Heart left ventricle (tissue), 16 donors: ENCODE results near the gene KDM7A. TPM values are rescaled to one million over a fixed set of nuclear protein-coding genes. Genes with fewer than 3 reads are reported as not detected.
A peak's percentile ranks its signal among the peaks of the same experiment; 100 is the strongest.

Source experiments
- ATAC-seq, 4 donors: fragments of 200-7000 bp; cut with Tn5 transposase; one replicate each; pipeline ENCODE4 v1.9.1; 2020 to 2022; ENCODE audit warnings: moderate library complexity in 4 of 4, mild to moderate bottlenecking in 3 of 4, moderate number of reproducible peaks in 1 of 4
- DNase-seq, 5 donors: peaks; one replicate each; pipeline ENCODE4 v3.0.0-alpha.2; 2020
- H3K27ac ChIP-seq, 12 donors: fragments of 200-600 bp; sonication (generic) in 4 of 12; one replicate each; pipeline versions ENCODE4 v1.5.0 to v1.8.0; 2016 to 2022; ENCODE audit warnings: mild to moderate bottlenecking in 2 of 12
- H3K27me3 ChIP-seq, 9 donors: fragments of 200-600 bp; sonication (generic) in 2 of 9; one replicate each; pipeline versions ENCODE4 v1.5.1 to v1.8.0; 2016 to 2022; ENCODE audit warnings: mild to moderate bottlenecking in 3 of 9
- H3K36me3 ChIP-seq, 9 donors: fragments of 200-600 bp; sonication (generic) in 2 of 9; one replicate each; pipeline versions ENCODE4 v1.5.0 to v1.8.0; 2018 to 2022; ENCODE audit warnings: mild to moderate bottlenecking in 2 of 9
- H3K4me1 ChIP-seq, 12 donors: fragments of 200-600 bp; sonication (generic) in 4 of 12; one replicate each; pipeline versions ENCODE4 v1.5.0 to v1.8.0; 2016 to 2022; ENCODE audit warnings: mild to moderate bottlenecking in 3 of 12
- H3K4me3 ChIP-seq, 12 donors: fragments of 200-600 bp; sonication (generic) in 4 of 12; one replicate each; pipeline versions ENCODE4 v1.5.0 to v1.8.0; 2017 to 2022; ENCODE audit warnings: mild to moderate bottlenecking in 9 of 12, moderate library complexity in 4 of 12
- H3K9me3 ChIP-seq, 12 donors: fragments of 200-600 bp; sonication (generic) in 4 of 12; one replicate each; pipeline versions ENCODE4 v1.5.0 to v1.8.0; 2016 to 2022; ENCODE audit warnings: mild to moderate bottlenecking in 1 of 12
- POLR2A ChIP-seq, 2 donors: fragments of 450-650 bp; IDR thresholded peaks; one replicate each; pipeline ENCODE4 v1.6.1; 2017; ENCODE audit warnings: antibody characterized with exemption in 2 of 2, mild to moderate bottlenecking in 2 of 2, moderate library complexity in 2 of 2
- WGBS, 4 donors: extraction: QIAGEN DNeasy Blood & Tissue Kit in 2 of 4; methylation state at CpG; one replicate each; pipeline versions ENCODE4 v1.1.5 to v1.1.7; 2013 to 2018; 5-methylcytosine and 5-hydroxymethylcytosine counted together
- intact Hi-C, 10 donors: fragments of 100-400 bp; cut with DNase I; formaldehyde crosslinking; loops; one replicate each; pipeline versions ENCODE4 v1.11.1 to v1.14.2; 2022
- polyA plus RNA-seq, 2 donors: library from polyadenylated mRNA; stranded (reverse); fragments of 200-250 nt; gene quantifications; one replicate each; pipeline ENCODE4 v1.2.3, GENCODE V29; 2013
- total RNA-seq, 9 donors: library from RNA; depleted of rRNA in 2 of 9; stranded (reverse); fragments of >200 nt in 2 of 9; fragmentation: NEBNext Ultra II Directional in 3 of 9; extraction: Animal tissue kit (Norgen Biotek cat#: 25700) in 3 of 9; gene quantifications; one replicate each; pipeline versions ENCODE4 v1.1.0 to v1.2.4, GENCODE V29; 2016 to 2023
- TF ChIP-seq, protein P1 (sequence below), 12 donors: fragments of 200-600 bp; sonication (generic) in 4 of 12; IDR thresholded peaks; one replicate each; pipeline versions ENCODE4 v1.5.0 to v1.8.0; 2018 to 2022; ENCODE audit warnings: antibody characterized with exemption in 12 of 12, mild to moderate bottlenecking in 5 of 12
- donor health status: ischemic (EF 13 %, LVEDD 7.1; RV severe dilation, severe dysfunction).
- donor health status: healthy with polysubstance abuse.
- donor health status: DM: no; HTN: yes; CAD: no.
- donor health status: DM: no; HTN: no; CAD: no.
- donor health status: ischemic (EF 25% LVEDD 6.9; RV normal size, moderate dysfunction).
- donor health status: ischemic (EF 25% LVEDD 5.7; RV mildly dilated, moderate dysfunction).
- donor health status: healthy.
- donor health status: DM: yes; HTN: yes; CAD: no.
- donor health status: ischemic (EF 35%, LVEDD 5.7; RV mildly dilated, moderate dysfunction).
- donor health status: nonischemic (EF 11% LVEDD 7.7; RV severe dilation, severe dysfunction).
- donor health status: DM: yes; HTN: yes; CAD: no.
- donor health status: PGD.
- donor health status: ischemic (EF 29% LVEDD 5.4; RV normal size, mild dysfunction).
- donor health status: nonischemic (EF 23%, LVEDD 6.1; RV moderate dilation, normal function).

Gene KDM7A
- total and polyA plus RNA-seq, 11 donors = 3.0 to 18.7 (median 9.1) TPM

DNA sequence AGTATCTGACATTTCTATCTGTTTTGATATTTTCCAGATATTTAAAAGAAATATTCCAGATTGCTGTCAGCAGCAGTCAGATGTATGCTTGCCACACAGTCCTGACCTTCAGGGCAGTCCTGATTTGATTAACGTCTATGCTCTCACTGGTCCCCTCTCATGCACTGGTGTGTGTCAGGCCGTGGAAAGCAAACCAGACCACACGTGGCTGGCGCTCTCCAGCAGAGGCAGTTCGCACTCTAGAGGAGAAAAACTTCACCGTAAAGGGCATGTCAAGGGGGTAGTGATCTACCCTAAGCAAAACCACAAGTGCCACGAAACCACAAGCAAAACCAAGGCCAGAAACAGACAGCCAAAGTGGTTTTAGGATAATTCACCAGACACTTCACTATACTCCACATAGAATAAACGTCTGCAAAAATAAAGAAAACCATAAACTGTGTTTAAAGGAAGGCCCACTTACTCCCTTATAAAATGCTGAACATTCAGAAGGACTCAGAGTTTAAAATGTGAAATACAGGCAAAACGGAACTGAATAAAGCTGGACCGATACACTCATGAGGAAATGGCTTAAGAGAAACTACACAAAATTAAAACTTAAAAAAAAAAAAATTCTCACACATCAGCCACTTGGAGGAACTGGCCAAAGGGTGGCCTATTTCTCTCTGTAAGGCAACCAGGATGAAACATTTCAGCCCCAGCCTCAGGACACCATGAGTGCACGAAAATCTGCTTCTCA is 140.4 kb downstream of the KDM7A start:
- H3K27me3 ChIP-seq = no peaks in the 10 kb centered on the region
- TF ChIP-seq, protein P1, sequence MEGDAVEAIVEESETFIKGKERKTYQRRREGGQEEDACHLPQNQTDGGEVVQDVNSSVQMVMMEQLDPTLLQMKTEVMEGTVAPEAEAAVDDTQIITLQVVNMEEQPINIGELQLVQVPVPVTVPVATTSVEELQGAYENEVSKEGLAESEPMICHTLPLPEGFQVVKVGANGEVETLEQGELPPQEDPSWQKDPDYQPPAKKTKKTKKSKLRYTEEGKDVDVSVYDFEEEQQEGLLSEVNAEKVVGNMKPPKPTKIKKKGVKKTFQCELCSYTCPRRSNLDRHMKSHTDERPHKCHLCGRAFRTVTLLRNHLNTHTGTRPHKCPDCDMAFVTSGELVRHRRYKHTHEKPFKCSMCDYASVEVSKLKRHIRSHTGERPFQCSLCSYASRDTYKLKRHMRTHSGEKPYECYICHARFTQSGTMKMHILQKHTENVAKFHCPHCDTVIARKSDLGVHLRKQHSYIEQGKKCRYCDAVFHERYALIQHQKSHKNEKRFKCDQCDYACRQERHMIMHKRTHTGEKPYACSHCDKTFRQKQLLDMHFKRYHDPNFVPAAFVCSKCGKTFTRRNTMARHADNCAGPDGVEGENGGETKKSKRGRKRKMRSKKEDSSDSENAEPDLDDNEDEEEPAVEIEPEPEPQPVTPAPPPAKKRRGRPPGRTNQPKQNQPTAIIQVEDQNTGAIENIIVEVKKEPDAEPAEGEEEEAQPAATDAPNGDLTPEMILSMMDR (IDR thresholded peaks at IDR 0.05) = no peak
- no peak for TF ChIP-seq POLR2A (IDR thresholded peaks at IDR 0.05)
- WGBS, 4 donors = 64 to 71% (median 70%) methylated on average over 11 of the region's 11 CpGs
- DNase-seq = no peak
- H3K9me3 ChIP-seq = no peaks in the 10 kb centered on the region
- peaks cover 0 to 92% (median 76%) of the 10 kb centered on the region in 9 donors for H3K36me3 ChIP-seq
- intact Hi-C loops = no loop called here
- H3K4me3 ChIP-seq = no peak overlapping the region
- peak in 3 of 4 donors; percentile 69 to 80 (median 72) for ATAC-seq
- peak overlapping the region in 1 of 12 donors; percentile 0 for H3K27ac ChIP-seq
- H3K4me1 ChIP-seq = peaks cover 0 to 37% (median 4%) of the 10 kb centered on the region in 12 donors

DNA sequence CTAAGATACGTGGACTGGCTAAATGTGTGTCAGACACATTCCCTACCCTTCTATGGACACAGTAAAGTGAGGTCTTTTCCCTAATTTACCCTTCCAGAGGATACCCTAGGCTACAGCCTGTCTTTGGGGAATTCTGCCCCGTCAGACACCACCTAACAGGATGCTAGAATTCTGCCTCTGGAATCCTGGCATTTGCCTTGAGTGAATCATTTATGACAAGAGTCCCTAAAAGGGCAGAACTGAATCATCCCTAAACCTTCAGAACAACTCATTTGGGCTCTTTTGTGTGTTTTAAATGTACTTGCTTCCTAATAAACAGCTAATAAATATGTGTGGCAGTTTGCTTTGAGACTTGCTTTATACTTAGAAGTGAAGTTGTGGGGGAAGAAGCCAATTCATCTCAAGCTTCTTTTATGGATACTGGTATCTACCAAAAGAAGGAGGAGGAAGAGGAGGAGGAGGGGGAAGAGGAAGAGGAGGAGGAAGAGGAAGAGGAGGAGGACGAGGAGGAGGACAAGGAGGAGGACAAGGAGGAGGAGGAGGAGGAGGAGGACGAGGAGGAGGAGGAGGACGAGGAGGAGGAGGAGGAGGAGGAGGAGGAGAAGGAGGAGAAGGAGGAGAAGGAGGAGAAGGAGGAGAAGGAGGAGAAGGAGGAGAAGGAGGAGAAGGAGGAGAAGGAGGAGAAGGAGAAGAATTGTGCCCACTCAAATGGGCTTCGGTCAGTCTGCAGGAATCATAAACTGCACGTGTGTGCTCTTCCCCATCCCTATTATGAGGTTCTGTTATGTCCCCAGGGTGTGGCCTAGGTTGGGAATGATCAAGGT is 141.2 kb downstream of the KDM7A start:
- ATAC-seq (no peak), DNase-seq (no peak)
- peak overlapping the region in 1 of 12 donors; percentile 0 for H3K27ac ChIP-seq
- TF ChIP-seq POLR2A (IDR thresholded peaks at IDR 0.05) = no peak
- TF ChIP-seq, protein P1 (IDR thresholded peaks at IDR 0.05) = no peak
- H3K36me3 ChIP-seq = peaks cover 0 to 92% (median 76%) of the 10 kb centered on the region in 9 donors
- WGBS, 4 donors = 73 to 82% (median 78%) methylated on average over 4 to 6 of the region's 7 CpGs
- intact Hi-C loops = no loop called here
- H3K4me3 ChIP-seq = no peak overlapping the region
- H3K4me1 ChIP-seq = peaks cover 0 to 37% (median 4%) of the 10 kb centered on the region in 12 donors
- no peaks in the 10 kb centered on the region for H3K27me3 ChIP-seq
- H3K9me3 ChIP-seq = no peaks in the 10 kb centered on the region

Other genes with a start within 250 kb of the KDM7A start
- gene PARP12, start 114.0 kb downstream of the KDM7A start, total RNA-seq = 10 to 100 TPM in 8 of 9 donors, 1 to 10 TPM in 1; 9.7 to 65.9 (median 15.3) TPM
- gene PARP12, start 114.0 kb downstream of the KDM7A start, polyA plus RNA-seq = 10 to 100 TPM in 1 of 2 donors, 1 to 10 TPM in 1; 6.8 to 12.6 TPM
- 10 to 100 TPM in 5 of 9 donors, 1 to 10 TPM in 4; 6.5 to 16.1 (median 10.0) TPM for gene SLC37A3, start 221.5 kb upstream of the KDM7A start, total RNA-seq
- gene SLC37A3, start 221.5 kb upstream of the KDM7A start, polyA plus RNA-seq = 1 to 10 TPM; 6.8 to 9.5 TPM
- gene RAB19, start 227.1 kb upstream of the KDM7A start, total RNA-seq = not detected
- not detected for gene RAB19, start 227.1 kb upstream of the KDM7A start, polyA plus RNA-seq